Liver (tissue), 9 donors: ENCODE measurements around the gene LEF1. TPM values are rescaled to one million over a fixed set of nuclear protein-coding genes. Genes with fewer than 3 reads are reported as not detected.

ENCODE experiments used
- DNase-seq: peaks from one replicate; pipeline ENCODE4 v3.0.0-alpha.2; 2017; ENCODE audit warnings: low spot score
- H3K27ac ChIP-seq, 2 donors: one replicate each; pipeline ENCODE4 v1.7.0; 2013; ENCODE audit warnings: inconsistent platforms in 2 of 2, low read length in 2 of 2, control low read depth in 1 of 2, low read depth in 1 of 2, mild to moderate bottlenecking in 1 of 2
- H3K27me3 ChIP-seq, 4 donors: one replicate each; pipeline versions ENCODE4 v1.6.1 to v1.7.0; 2013; ENCODE audit warnings: low read length in 3 of 4, inconsistent platforms in 1 of 4, mild to moderate bottlenecking in 1 of 4, moderate library complexity in 1 of 4; ENCODE audit not compliant: control insufficient read depth in 4 of 4, insufficient read depth in 4 of 4
- H3K36me3 ChIP-seq, 4 donors: one replicate each; pipeline versions ENCODE4 v1.6.1 to v1.7.0; 2013; ENCODE audit warnings: low read length in 3 of 4, mild to moderate bottlenecking in 3 of 4, low read depth in 1 of 4, moderate library complexity in 1 of 4; ENCODE audit not compliant: control insufficient read depth in 4 of 4, insufficient read depth in 3 of 4
- H3K4me1 ChIP-seq, 4 donors: one replicate each; pipeline versions ENCODE4 v1.6.1 to v1.7.0; 2013; ENCODE audit warnings: low read length in 3 of 4, mild to moderate bottlenecking in 3 of 4, moderate library complexity in 1 of 4; ENCODE audit not compliant: control insufficient read depth in 4 of 4, insufficient read depth in 4 of 4
- H3K4me3 ChIP-seq, 3 donors: one replicate each; pipeline versions ENCODE4 v1.6.1 to v1.7.0; 2013; ENCODE audit warnings: low read length in 3 of 3, control low read depth in 1 of 3, low read depth in 1 of 3, mild to moderate bottlenecking in 1 of 3
- H3K9ac ChIP-seq, 2 donors: one replicate each; pipeline ENCODE4 v1.7.0; 2013; ENCODE audit warnings: low read length in 2 of 2, mild to moderate bottlenecking in 2 of 2, moderate library complexity in 2 of 2, control low read depth in 1 of 2, low read depth in 1 of 2
- H3K9me3 ChIP-seq, 4 donors: one replicate each; pipeline versions ENCODE4 v1.6.1 to v1.7.0; 2013; ENCODE audit warnings: low read length in 3 of 4; ENCODE audit not compliant: control insufficient read depth in 4 of 4
- ATF3 ChIP-seq: IDR thresholded peaks from 2 replicates; pipeline ENCODE4 v1.6.1; 2016; ENCODE audit warnings: antibody characterized with exemption
- EGR1 ChIP-seq, 2 donors: IDR thresholded peaks; 2 replicates each; pipeline ENCODE4 v1.6.1; 2016 to 2018; ENCODE audit warnings: antibody characterized with exemption in 2 of 2, low read depth in 2 of 2
- FOXA1 ChIP-seq: IDR thresholded peaks from 2 replicates; pipeline ENCODE4 v1.6.1; 2016; ENCODE audit warnings: antibody characterized with exemption
- FOXA2 ChIP-seq: IDR thresholded peaks from 2 replicates; pipeline ENCODE4 v1.6.1; 2016; ENCODE audit warnings: antibody characterized with exemption
- GABPA ChIP-seq, 2 donors: IDR thresholded peaks in 1 of 2; conservative IDR thresholded peaks in 1 of 2; 2 replicates each; pipeline ENCODE4 v1.6.1; 2016; ENCODE audit warnings: antibody characterized with exemption in 2 of 2, mild to moderate bottlenecking in 1 of 2, moderate library complexity in 1 of 2
- HNF4A ChIP-seq, 2 donors: conservative IDR thresholded peaks; 2 replicates each; pipeline ENCODE4 v1.6.1; 2016; ENCODE audit warnings: antibody characterized with exemption in 2 of 2, mild to moderate bottlenecking in 2 of 2
- HNF4G ChIP-seq: IDR thresholded peaks from 2 replicates; pipeline ENCODE4 v1.6.1; 2016; ENCODE audit warnings: antibody characterized with exemption
- JUND ChIP-seq, 2 donors: IDR thresholded peaks; 2 replicates each; pipeline ENCODE4 v1.6.1; 2016; ENCODE audit warnings: antibody characterized with exemption in 2 of 2
- MAX ChIP-seq: IDR thresholded peaks from 2 replicates; pipeline ENCODE4 v1.6.1; 2016; ENCODE audit warnings: antibody characterized with exemption
- NR2F2 ChIP-seq: IDR thresholded peaks from 2 replicates; pipeline ENCODE4 v1.6.1; 2016; ENCODE audit warnings: antibody characterized with exemption
- RAD21 ChIP-seq, 2 donors: IDR thresholded peaks; 2 replicates each; pipeline ENCODE4 v1.6.1; 2016; ENCODE audit warnings: antibody characterized with exemption in 2 of 2, mild to moderate bottlenecking in 2 of 2
- RXRA ChIP-seq, 2 donors: IDR thresholded peaks; 2 replicates each; pipeline ENCODE4 v1.6.1; 2017 to 2018; ENCODE audit warnings: antibody characterized with exemption in 2 of 2, mild to moderate bottlenecking in 1 of 2
- SP1 ChIP-seq: IDR thresholded peaks from 2 replicates; pipeline ENCODE4 v1.6.1; 2018; ENCODE audit warnings: antibody characterized with exemption, mild to moderate bottlenecking
- YY1 ChIP-seq: IDR thresholded peaks from 2 replicates; pipeline ENCODE4 v1.6.1; 2016; ENCODE audit warnings: antibody characterized with exemption, mild to moderate bottlenecking
- WGBS: extraction: QIAGEN DNeasy Blood & Tissue Kit; methylation state at CpG from one replicate; pipeline ENCODE4 v1.1.7; 2013; 5-methylcytosine and 5-hydroxymethylcytosine counted together
- polyA plus RNA-seq, 2 donors: library from polyadenylated mRNA; stranded (reverse) in 1 of 2; unstranded in 1 of 2; fragments of 200-250 nt in 1 of 2; fragments of >200 nt in 1 of 2; fragmentation: Nextera tagmentation in 1 of 2; extraction: Ambion mirVana in 1 of 2; gene quantifications; one replicate each; pipeline versions ENCODE4 v1.2.1 to v1.2.3, GENCODE V29; 2013 to 2015
- total RNA-seq, 2 donors: library from RNA; depleted of rRNA; stranded (reverse); fragments of >200 nt; gene quantifications; one replicate each; pipeline ENCODE4 v1.2.3, GENCODE V29; 2014
- TF ChIP-seq, protein P1 (sequence below): fragments of 150-350 bp; IDR thresholded peaks from 2 replicates; pipeline ENCODE4 v1.5.1; 2017; ENCODE audit warnings: improper control_type of control experiment, low read depth, low read length; ENCODE audit not compliant: missing input control
- TF ChIP-seq, protein P2 (sequence below): IDR thresholded peaks from 2 replicates; pipeline ENCODE4 v1.6.1; 2016; ENCODE audit warnings: antibody characterized with exemption, mild to moderate bottlenecking
- TF ChIP-seq, protein P3 (sequence below): IDR thresholded peaks from 2 replicates; pipeline ENCODE4 v1.6.1; 2016; ENCODE audit warnings: antibody characterized with exemption
- donor health status: healthy.
- donor health status: healthy.
- donor health status: healthy.
- donor health status: healthy.
- donor health status: healthy.

Gene LEF1
- total and polyA plus RNA-seq, 4 donors = 0.22 to 6.4 (median 0.46) TPM

DNA sequence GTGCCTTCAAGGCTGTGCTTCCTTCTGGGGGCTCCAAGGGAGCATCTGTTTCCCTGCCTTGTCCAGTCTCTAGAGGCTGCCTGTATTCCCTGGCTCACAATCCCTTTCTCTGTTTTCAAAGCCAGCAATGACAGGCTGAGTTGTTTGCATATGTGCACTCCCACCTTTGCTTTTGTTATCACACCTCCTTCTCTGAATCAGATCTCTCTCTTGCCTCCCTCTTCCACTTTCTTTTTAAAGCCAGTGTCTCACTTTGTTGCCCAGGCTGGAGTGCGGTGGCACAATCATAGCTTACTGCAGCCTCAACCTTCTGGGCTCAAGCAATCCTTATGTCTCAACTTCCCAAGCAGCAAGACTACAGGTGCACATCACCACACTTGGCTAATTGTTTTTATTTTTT, 37.1 kb upstream of the LEF1 start:
- no peak for DNase-seq
- TF ChIP-seq HNF4A (conservative IDR thresholded peaks at IDR 0.05) (no peak), SP1 (no peak), GABPA (IDR thresholded peaks at IDR 0.05 in 1 of 2, conservative IDR thresholded peaks at IDR 0.05 in 1 of 2) (no peak), EGR1 (IDR thresholded peaks at IDR 0.05; ENCODE audit: low read depth in 2 of 2) (no peak), YY1 (no peak), NR2F2 (no peak), ATF3 (no peak), FOXA2 (no peak), FOXA1 (no peak)
- no peak overlapping the region for H3K27ac ChIP-seq
- peaks cover 0 to 8% (median 4%) of the 10 kb centered on the region in 4 donors for H3K4me1 ChIP-seq
- no peaks in the 10 kb centered on the region for H3K9me3 ChIP-seq
- H3K27me3 ChIP-seq = no peaks in the 10 kb centered on the region
- 100% methylated on average over 1 of the region's 1 CpG for WGBS
- H3K36me3 ChIP-seq = no peaks in the 10 kb centered on the region
- no peak overlapping the region for H3K9ac ChIP-seq
- no peak overlapping the region for H3K4me3 ChIP-seq

DNA sequence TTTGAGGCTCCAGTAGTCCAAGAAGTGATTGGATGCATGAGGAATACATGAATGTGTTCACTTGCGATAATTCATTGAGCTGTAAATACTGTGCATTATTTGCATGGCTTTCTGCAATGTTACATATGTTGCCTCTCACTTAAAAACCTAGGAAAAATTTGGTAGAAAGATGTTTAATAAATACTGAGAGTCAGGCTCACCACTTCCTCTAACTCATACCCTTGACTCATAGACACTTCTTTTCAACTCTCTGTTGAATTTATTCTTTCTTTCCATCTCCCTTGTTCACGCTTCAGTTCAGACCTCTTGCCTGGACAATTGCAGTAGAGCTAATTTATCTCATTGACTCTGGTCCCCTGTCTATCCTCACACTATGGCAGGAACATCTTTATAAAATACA, 35.8 kb upstream of the LEF1 start:
- WGBS = 79% methylated on average over 2 of the region's 2 CpGs
- no peak overlapping the region for H3K9ac ChIP-seq

More for the DNA sequence above, 35.8 kb upstream of the LEF1 start:
- Histone ChIP-seq H3K4me3 (no peak overlapping the region), H3K36me3 (no peaks in the 10 kb centered on the region), H3K27me3 (no peaks in the 10 kb centered on the region), H3K27ac (no peak overlapping the region), H3K9me3 (no peaks in the 10 kb centered on the region), H3K4me1 (peaks cover 0 to 4% (median under 1%) of the 10 kb centered on the region in 4 donors)
- TF ChIP-seq HNF4G = no peak
- TF ChIP-seq RAD21 (IDR thresholded peaks at IDR 0.05) = no peak
- no peak for TF ChIP-seq SP1
- no peak for TF ChIP-seq GABPA (IDR thresholded peaks at IDR 0.05 in 1 of 2, conservative IDR thresholded peaks at IDR 0.05 in 1 of 2)
- TF ChIP-seq ATF3 = no peak
- no peak for TF ChIP-seq JUND (IDR thresholded peaks at IDR 0.05)
- no peak for TF ChIP-seq YY1
- TF ChIP-seq, protein P1, sequence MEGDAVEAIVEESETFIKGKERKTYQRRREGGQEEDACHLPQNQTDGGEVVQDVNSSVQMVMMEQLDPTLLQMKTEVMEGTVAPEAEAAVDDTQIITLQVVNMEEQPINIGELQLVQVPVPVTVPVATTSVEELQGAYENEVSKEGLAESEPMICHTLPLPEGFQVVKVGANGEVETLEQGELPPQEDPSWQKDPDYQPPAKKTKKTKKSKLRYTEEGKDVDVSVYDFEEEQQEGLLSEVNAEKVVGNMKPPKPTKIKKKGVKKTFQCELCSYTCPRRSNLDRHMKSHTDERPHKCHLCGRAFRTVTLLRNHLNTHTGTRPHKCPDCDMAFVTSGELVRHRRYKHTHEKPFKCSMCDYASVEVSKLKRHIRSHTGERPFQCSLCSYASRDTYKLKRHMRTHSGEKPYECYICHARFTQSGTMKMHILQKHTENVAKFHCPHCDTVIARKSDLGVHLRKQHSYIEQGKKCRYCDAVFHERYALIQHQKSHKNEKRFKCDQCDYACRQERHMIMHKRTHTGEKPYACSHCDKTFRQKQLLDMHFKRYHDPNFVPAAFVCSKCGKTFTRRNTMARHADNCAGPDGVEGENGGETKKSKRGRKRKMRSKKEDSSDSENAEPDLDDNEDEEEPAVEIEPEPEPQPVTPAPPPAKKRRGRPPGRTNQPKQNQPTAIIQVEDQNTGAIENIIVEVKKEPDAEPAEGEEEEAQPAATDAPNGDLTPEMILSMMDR = no peak
- TF ChIP-seq FOXA2 = no peak
- no peak for TF ChIP-seq MAX
- no peak for TF ChIP-seq RXRA (IDR thresholded peaks at IDR 0.05)
- TF ChIP-seq, protein P2, sequence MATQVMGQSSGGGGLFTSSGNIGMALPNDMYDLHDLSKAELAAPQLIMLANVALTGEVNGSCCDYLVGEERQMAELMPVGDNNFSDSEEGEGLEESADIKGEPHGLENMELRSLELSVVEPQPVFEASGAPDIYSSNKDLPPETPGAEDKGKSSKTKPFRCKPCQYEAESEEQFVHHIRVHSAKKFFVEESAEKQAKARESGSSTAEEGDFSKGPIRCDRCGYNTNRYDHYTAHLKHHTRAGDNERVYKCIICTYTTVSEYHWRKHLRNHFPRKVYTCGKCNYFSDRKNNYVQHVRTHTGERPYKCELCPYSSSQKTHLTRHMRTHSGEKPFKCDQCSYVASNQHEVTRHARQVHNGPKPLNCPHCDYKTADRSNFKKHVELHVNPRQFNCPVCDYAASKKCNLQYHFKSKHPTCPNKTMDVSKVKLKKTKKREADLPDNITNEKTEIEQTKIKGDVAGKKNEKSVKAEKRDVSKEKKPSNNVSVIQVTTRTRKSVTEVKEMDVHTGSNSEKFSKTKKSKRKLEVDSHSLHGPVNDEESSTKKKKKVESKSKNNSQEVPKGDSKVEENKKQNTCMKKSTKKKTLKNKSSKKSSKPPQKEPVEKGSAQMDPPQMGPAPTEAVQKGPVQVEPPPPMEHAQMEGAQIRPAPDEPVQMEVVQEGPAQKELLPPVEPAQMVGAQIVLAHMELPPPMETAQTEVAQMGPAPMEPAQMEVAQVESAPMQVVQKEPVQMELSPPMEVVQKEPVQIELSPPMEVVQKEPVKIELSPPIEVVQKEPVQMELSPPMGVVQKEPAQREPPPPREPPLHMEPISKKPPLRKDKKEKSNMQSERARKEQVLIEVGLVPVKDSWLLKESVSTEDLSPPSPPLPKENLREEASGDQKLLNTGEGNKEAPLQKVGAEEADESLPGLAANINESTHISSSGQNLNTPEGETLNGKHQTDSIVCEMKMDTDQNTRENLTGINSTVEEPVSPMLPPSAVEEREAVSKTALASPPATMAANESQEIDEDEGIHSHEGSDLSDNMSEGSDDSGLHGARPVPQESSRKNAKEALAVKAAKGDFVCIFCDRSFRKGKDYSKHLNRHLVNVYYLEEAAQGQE = no peak
- no peak for TF ChIP-seq NR2F2
- TF ChIP-seq EGR1 (IDR thresholded peaks at IDR 0.05; ENCODE audit: low read depth in 2 of 2) = no peak
- TF ChIP-seq, protein P3, sequence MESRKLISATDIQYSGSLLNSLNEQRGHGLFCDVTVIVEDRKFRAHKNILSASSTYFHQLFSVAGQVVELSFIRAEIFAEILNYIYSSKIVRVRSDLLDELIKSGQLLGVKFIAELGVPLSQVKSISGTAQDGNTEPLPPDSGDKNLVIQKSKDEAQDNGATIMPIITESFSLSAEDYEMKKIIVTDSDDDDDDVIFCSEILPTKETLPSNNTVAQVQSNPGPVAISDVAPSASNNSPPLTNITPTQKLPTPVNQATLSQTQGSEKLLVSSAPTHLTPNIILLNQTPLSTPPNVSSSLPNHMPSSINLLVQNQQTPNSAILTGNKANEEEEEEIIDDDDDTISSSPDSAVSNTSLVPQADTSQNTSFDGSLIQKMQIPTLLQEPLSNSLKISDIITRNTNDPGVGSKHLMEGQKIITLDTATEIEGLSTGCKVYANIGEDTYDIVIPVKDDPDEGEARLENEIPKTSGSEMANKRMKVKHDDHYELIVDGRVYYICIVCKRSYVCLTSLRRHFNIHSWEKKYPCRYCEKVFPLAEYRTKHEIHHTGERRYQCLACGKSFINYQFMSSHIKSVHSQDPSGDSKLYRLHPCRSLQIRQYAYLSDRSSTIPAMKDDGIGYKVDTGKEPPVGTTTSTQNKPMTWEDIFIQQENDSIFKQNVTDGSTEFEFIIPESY = no peak
- no peak for DNase-seq
